HG03520 (cell line): ENCODE data around the gene RBPJL.

Experiments
- ATAC-seq: cut with Tn5 transposase; IDR thresholded peaks from one replicate; pipeline ENCODE4 v1.9.1; 2021; ENCODE audit warnings: mild to moderate bottlenecking, moderate library complexity; ENCODE audit not compliant: unreplicated experiment

Gene RBPJL, protein sequence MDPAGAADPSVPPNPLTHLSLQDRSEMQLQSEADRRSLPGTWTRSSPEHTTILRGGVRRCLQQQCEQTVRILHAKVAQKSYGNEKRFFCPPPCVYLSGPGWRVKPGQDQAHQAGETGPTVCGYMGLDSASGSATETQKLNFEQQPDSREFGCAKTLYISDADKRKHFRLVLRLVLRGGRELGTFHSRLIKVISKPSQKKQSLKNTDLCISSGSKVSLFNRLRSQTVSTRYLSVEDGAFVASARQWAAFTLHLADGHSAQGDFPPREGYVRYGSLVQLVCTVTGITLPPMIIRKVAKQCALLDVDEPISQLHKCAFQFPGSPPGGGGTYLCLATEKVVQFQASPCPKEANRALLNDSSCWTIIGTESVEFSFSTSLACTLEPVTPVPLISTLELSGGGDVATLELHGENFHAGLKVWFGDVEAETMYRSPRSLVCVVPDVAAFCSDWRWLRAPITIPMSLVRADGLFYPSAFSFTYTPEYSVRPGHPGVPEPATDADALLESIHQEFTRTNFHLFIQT

DNA sequence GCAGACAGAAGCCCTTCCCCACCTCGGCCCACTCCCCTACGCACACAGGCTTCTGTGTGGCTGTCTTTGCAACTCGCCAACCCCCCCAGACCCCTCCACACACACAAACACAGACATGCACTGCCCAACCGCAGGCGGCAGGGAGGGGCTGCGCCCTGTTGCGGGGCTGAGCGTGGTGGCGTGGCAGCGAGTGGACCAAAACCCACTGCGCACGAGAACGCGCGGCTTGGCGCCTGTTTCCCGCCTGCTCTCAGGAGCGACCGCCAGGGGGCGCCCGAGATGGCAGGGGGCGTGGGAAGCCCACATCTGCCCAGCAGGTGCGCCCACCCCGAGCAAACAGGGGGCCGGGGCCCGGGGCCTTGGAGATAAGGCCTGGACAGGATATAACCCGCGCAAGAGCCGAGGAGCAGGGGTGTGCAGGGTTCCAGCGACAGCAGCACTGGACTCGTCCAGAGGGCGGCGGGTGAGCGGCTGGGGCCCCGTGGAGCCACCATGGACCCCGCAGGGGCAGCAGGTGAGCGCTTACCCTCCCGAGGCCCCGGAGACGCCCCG, at the start of gene RBPJL:
Gene RBPJL, plus strand, starts transcription at position 410 of the 552 bp plus-strand sequence. Its CDS starts 83 bp downstream, at position 493.
- no peak for ATAC-seq

DNA sequence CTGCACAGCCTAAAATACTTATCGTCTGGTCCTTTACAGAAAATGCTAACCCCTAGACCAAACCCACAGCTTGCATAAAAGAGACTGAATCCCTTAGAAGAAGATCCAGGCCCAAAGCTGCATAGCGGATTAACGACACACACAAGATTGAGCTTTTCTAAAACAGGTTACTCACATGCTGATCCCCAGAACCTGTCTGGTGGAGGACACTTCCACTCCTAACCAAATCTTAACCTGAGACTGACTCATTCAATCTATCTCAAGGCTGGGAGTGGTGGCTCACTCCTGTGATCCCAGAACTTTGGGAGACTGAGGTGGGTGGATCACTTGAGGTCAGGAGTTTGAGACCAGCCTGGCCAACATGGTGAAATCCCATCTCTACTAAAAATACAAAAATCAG, 49.5 kb upstream of the RBPJL start:
- no peak for ATAC-seq

DNA sequence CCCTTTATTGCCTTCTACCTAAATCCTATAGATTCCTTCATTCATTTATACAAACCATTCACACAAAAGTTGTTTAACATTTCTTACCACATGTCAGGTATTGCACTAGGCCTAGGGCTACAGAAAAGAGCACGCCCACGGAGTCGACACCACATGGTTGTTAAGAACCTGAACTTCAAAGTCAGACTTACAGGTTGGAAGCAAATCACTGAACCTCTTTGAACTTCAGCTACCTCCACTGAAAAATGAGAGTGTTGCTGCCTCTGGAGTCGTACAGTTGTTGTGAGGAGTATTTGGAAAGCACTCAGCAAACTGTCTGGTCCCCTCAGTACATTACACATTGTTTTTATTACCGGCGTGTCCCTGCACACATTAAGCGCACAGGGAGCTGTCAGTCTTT, 48.9 kb upstream of the RBPJL start:
- no peak for ATAC-seq

DNA sequence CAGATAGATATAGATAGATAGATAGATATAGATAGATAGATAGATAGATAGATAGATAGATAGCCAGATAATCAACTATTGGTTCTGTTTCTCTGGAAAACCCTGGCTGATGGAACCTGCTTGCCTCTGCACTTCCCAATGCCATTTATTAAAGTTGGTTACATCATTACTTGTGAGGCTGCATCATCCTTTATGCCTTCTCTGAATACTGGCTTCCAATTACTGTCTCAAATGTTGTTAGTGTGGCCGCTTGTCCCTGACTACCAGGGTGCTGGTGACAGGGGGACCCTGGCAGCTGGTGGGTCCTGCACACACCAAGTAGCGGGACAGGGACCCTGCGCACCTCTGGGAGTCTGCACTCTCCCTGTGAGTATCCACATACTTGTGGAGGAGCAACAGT, 48.4 kb upstream of the RBPJL start:
- ATAC-seq = no peak

DNA sequence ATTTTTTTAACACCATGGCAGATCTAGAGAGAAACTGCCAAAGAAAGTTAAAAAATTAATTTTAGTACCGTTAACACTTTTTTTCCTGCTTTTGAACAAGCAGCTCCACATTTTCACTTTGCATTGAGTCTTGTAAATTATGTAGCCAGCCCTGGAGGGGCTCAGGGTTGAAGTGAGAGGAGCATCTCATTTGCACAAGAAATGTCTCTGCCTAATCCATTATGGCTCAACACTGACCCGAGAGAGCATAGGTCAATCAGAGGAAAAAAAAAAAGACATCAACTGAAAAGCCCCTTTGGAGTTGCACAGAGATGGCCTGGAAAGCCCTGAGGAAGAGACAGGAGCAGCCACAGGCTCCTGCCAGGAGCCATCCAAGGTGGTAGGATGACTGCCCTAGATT, 48.0 kb upstream of the RBPJL start:
- ATAC-seq = no peak

DNA sequence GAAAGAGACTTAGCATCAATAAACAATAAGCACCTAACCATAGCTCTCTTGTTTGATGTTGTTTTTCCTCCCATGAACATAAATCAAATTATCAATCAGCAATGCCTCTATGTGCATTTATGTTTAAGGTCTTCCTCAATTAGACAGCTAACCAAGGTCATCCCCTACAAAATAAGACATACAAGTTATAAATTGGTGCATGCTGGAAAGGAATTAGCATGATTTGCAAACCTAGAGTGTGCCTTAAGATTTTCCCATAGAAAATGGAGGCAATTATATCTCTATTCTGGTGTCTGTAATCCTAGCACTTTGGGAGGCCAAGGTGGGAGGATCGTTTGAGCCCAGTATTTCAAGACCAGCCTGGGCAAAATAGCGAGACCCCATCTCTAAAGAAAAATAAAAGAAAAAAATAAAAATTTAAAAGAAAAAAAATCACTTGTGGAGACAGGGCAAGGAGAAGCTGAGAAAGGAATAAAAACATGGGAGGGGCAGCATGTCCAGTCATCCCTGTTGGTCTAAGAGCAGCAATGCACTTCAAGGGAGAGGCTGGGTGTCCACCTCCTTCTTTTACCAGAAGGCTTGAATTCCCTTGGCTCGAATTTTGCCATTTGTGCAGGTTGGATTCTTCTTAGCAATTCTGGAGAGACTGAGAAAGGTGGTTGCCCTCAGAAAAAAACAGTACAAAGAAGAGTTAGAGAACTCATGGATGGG, 42.9 kb upstream of the RBPJL start:
- no peak for ATAC-seq

DNA sequence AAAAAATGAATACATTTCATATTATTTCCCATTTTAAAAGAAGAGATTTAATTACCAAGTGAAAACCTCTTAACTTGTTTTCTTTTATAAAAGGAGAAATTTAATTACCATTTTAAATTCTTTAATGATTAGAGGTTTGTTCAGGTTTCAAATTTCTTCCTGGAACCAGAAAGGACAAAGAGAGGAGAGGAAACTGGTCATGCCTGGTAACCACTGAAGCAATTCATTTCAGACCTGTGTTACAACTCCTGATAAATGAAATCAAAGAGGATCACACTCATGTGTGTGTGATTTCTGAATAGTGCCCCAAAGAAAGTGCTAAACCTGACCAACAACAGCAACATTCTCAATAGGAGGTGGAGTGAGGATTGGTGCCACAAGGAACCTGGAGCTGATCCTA, 39.7 kb upstream of the RBPJL start:
- no peak for ATAC-seq

DNA sequence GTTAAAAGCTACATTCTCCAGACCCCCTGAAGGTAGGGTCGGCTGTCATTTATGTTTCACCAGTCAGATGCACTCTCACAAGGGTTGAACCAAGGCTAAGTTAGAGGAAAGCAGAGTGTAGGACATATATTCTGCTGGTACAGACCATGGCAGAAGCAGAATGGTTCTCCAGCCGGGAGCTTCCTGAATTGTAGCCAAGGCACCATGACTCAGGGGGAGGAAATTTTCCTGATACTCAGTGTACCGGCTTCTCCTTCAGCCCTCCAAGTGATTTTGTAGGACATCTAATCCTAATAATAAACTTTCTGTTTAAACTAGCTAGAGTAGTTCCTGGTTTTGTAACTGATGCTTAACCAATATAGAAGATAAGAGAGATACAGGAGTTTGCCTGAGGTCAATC, 38.1 kb upstream of the RBPJL start:
- ATAC-seq = no peak

DNA sequence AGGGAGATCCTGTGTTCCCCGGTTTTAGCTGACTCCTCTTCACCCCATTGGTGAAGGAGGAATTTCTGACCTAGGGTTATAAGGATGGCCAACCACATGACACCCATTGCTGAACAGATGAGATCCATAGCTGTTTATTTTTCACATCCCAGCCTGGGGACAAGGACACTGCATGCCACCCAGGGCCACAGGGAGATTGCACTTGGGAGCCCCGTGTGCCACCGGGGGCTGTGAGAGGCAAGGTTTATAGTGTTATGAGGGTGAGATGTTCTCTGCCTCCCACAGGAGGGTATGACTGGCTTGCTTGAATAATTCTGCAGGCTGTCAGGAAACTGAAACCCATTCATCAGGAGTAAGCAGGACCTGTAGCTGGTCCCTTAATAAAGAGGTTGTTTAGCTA, 37.6 kb upstream of the RBPJL start:
- ATAC-seq = no peak

DNA sequence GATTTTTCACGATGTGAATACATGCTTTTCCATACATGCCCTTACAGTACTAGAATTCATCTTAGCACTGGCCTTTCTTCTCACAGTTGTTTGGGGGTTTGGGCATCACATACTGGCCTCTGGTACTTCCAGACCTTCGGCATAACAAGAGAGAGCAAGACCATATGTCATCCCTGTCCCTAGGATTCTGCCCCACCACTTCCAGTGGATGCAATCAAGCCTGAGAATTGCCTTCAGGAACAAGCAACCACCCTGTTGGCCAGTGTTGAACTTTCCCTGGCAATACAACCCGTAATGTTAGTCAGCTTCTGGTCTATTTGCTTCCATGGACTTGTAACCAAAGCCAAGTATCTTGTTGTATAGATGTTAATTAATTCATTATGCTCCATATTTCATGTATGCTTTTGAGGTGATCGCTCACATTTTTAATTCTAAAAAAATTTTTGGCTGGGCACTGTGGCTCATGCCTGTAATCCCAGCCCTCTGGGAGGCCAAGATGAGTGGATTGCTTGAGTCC, 36.8 kb upstream of the RBPJL start:
- no peak for ATAC-seq

DNA sequence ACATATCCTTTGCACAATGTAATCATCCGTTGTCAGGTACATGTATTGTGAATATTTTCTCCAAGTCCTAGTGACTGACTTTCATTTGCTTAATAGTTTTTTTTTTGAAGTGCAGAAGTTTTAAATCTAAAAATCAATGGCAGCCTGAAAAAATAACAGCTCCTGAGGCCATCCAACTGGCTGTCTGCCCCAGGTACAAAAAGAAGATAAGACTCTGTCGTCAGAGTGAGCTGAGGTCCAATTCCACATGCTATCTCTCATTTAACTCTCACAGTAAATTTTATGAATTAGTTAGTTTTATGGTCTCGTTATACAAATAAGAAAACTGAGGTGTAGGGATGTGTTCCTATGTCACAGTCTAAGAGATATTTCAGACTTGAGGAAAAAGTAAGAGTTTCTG, 31.3 kb upstream of the RBPJL start:
- no peak for ATAC-seq

DNA sequence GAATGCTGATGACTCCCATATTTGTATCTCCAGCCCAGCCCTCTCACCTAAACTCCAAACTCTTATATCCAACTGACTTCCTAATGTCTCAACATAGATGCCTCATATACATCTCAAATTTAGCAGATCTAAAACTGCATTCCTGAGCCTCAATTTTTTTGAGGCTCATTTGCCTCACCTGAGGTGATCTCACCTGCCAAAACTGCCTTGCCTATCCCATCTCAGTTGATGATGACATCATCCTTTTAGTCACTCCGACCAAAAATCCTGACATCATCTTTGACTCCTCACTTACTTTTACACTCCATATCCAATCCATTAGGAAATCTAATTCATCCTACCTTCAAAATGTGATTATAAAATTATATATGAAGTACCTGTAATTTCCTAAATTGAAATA, 26.6 kb upstream of the RBPJL start:
- no peak for ATAC-seq

DNA sequence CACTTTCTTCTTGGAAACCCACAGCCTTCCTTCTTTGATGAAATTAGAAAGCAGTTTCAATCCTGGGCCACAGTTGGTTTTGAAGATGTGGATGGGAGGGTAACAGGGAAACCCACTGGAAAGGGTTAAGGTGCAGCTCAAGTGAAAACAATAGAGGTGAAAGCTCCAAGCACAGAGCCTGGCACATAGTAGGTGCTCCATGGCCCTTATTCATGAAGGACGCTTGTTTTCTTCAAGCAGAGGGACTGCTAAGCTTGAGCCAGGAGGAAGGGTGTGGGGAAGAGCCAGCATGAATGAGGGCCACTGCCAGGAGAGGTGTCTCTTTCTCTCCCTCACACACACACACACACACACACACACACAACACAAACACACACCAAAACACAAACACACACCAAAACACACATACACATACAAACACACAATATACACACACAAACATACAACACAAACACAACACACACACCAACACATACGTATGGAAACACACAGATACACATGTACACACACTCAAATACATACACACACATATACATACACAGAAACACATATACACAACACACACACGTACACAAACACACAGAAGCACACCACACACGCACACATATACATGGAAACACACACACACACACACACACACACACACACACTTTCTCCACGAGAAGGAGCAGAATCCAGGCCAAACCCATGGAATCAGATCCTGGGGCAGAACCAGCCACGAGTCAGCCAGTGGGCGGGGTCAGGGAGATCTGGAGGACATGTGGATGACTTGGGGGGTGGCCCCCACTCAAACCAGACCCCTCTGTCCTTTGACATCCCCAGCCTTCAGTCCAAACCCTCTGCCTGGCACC, 23.7 kb upstream of the RBPJL start:
- no peak for ATAC-seq

DNA sequence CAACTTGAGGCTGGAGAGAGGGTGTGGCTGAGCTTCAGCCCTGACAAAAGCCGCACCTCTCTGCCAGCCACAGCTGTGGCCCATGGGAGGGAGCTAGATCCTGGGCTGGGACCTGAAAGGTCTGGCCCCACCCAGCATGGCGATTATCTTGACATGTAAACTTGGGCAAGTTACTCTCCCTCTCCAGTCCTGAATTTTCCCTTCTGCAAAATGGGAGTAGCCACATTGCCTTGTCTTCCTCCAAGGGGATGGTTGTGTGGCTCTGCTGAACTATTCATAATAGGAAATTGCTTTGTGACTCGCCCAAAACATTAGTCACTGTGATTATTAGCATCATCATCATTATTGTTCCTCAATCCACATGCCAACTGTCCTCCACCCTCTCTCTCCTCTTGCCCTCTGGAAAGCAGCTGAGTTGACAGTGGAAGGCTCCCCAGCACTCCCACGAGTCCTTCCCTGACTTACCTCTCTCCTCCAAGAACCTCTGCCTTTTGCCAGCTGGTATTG, 23.0 kb upstream of the RBPJL start:
- ATAC-seq = no peak

DNA sequence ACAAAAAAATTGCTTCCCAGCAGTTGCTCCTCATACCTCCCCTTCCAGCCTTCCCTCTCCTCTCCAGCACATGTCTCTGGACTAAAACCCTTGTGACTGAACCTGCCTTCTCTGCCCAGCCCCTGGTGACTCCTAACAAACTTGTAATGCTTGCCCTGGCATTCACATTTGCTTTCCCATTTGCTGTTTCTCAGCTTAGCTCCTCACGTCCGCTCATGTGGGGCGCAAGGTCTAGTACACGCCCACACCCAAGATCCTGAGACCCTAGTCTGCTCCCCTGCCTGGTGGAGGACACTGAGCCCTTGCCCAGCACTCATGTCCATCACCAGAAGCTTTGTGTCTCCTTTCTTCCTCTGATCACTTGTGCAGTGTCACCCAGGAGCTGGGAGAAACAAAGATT, 18.3 kb upstream of the RBPJL start:
- no peak for ATAC-seq

DNA sequence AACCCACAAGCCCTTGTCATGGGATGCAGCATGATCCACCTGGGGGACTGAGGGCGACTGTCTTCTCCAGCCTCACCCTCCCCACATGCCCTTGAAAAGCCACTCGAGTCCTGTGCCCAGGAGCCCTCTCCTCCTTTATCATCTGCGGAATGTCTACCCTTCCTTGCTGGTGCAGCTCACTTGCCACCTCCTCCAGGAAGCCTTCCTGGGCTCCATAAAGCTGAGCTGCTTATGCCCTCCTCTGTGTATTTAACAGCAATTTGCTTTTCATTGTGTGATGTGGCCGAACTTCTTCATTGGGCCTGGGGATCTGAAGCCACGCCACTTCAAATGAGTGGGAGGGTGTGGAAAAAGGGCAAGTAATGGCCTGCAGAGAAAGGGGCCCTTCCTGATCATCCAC, 17.8 kb upstream of the RBPJL start:
- ATAC-seq = no peak

DNA sequence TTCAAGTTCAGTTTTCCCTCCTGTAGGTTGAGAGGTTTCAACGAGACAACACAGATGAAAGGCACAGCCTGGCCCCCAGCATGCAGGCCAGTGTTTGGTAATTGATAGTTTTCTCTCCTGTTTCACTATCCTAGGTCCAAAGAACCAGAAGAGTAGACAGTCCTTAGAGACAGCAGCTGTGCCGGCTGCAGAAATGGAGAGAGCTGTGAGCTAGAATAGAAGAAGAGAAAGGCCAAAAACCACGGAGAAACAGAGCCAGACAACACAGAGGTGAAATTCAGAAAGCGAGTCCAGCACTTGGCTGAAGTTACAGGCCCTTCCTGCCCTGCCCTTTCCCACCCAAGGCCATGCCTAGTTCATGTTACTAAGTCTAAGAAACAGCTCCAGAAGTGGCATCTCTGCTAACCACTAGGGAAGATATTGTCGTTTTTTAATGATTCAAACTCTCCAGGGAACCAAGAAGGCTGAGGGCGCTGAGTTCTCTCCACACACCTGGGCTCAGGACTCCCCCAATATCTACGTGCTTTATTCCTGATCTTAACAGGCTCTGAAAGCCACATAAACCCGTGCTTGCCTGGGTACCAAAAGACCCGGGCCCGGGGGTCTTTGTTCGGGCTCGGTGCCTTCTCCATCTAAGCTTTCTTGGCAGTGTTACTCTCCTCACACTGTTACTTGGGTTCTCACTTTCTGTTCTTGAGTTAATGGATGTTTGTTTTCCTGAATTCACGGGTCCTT, 16.5 kb upstream of the RBPJL start:
- ATAC-seq = no peak

DNA sequence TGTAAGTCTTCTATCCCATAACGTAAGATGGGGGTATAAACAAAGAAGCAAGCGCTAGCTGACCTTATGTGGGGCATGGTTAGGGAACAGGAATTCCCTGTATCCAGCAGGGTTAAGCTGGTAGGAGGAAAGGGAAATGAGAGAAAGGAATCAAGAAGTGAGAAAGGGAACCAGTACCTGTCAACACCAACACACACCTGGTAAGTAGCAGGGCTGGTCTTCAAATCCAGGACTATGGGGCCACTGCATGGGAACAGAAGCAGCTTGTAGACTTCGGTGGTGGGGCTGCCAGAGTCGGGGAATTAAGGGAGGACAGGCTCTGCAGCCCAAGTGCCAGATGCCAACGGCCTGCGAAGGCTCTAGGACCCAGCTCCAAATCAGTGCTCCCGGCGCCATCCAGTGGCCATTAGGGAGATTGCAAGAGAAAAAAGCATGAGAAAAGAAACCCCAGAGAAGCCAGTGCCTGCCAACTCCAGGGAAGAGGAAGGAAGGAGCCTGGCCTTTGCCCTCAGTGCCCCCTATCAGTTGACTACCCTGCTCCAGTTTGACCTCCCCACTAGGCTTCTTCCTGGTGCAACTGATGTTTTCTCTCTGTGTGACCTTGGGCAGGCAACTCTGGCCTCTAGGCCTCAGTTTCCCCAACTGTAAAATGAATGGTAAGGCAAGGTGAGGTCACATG, 15.8 kb upstream of the RBPJL start:
- no peak for ATAC-seq

DNA sequence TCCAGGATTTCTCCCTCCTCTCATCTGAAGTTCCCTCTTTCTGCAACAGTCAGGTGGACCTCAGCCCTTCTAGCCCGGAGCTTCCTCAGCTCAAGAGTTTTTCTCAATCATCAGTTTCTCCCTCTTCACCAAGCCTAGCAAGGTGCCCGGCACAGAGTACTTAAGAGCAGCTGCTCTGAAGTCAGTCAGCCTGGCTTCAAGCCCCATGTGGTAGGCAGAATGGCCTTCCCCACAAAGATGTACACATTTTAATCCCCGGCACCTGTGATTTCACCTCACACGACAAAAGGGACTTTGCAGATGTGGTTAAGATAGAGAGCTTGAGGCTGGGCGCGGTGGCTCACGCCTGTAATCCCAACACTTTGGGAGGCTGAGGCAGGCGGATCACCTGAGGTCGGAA, 15.1 kb upstream of the RBPJL start:
- ATAC-seq = no peak
